Endodermal cell (in vitro differentiated cells): ENCODE data around the gene CACNA1E. TPM values are rescaled to one million over a fixed set of nuclear protein-coding genes. Genes with fewer than 3 reads are reported as not detected.

Source experiments
- DNase-seq: peaks from one replicate; pipeline ENCODE4 v3.0.0-alpha.2; 2017
- H3K27ac ChIP-seq: 2 replicates; pipeline ENCODE4 v1.5.1; 2013; ENCODE audit warnings: mild to moderate bottlenecking, low read depth, low read length, moderate library complexity
- H3K27me3 ChIP-seq: 2 replicates; pipeline ENCODE4 v1.6.1; 2013; ENCODE audit warnings: mild to moderate bottlenecking, low read length, moderate library complexity; ENCODE audit not compliant: insufficient read depth, control insufficient read depth, poor library complexity, severe bottlenecking
- H3K36me3 ChIP-seq: 2 replicates; pipeline ENCODE4 v1.7.0; 2013; ENCODE audit warnings: mild to moderate bottlenecking, low read length, moderate library complexity; ENCODE audit not compliant: control insufficient read depth, insufficient read depth
- H3K4me1 ChIP-seq: one replicate; pipeline ENCODE4 v1.7.0; 2013; ENCODE audit warnings: low read length; ENCODE audit not compliant: control insufficient read depth, insufficient read depth
- H3K4me3 ChIP-seq: 2 replicates; pipeline ENCODE4 v1.5.1; 2013; ENCODE audit warnings: mild to moderate bottlenecking, low read length, moderate library complexity
- H3K9ac ChIP-seq: 2 replicates; pipeline ENCODE4 v1.6.1; 2013; ENCODE audit warnings: mild to moderate bottlenecking, low read length, moderate library complexity; ENCODE audit not compliant: poor library complexity, severe bottlenecking; ENCODE audit errors: extremely low read depth
- H3K9me3 ChIP-seq: 2 replicates; pipeline ENCODE4 v1.6.1; 2013; ENCODE audit warnings: mild to moderate bottlenecking, low read length, moderate library complexity; ENCODE audit not compliant: control insufficient read depth
- H3K27ac Mint-ChIP-seq: 2 replicates; pipeline ENCODE4 v1.8.0; 2020; ENCODE audit warnings: mixed read lengths
- H3K27me3 Mint-ChIP-seq: 2 replicates; pipeline ENCODE4 v1.8.0; 2021; ENCODE audit warnings: mild to moderate bottlenecking, mixed read lengths; ENCODE audit not compliant: insufficient read depth
- H3K36me3 Mint-ChIP-seq: 2 replicates; pipeline ENCODE4 v1.8.0; 2020; ENCODE audit warnings: low read depth, mixed read lengths
- H3K4me1 Mint-ChIP-seq: 2 replicates; pipeline ENCODE4 v1.8.0; 2020; ENCODE audit warnings: mixed read lengths
- H3K4me3 Mint-ChIP-seq: 2 replicates; pipeline ENCODE4 v1.8.0; 2020; ENCODE audit warnings: mild to moderate bottlenecking, moderate library complexity, mixed read lengths
- H3K9me3 Mint-ChIP-seq: 2 replicates; pipeline ENCODE4 v1.8.0; 2020; ENCODE audit warnings: mild to moderate bottlenecking, mixed read lengths
- CTCF ChIP-seq: fragments of 200-600 bp; sonication (generic); conservative IDR thresholded peaks from 2 replicates; pipeline ENCODE4 v1.5.0; 2021; ENCODE audit warnings: antibody characterized with exemption, mild to moderate bottlenecking
- WGBS, 2 experiments: methylation state at CpG; one replicate each; pipeline versions ENCODE4 v1.1.5 to v1.1.7; 2013; ENCODE audit warnings: missing lambda C conversion rate in 2 of 2, mixed read lengths in 1 of 2; ENCODE audit not compliant: insufficient coverage in 1 of 2, insufficient read length in 1 of 2; 5-methylcytosine and 5-hydroxymethylcytosine counted together
- total RNA-seq, 2 donors: library from RNA; stranded (reverse); fragmentation: NEBNext Ultra II Directional in 1 of 2; extraction: Animal tissue kit (Norgen Biotek cat#: 25700) in 1 of 2; gene quantifications; 2 replicates in 1 of 2; 3 replicates in 1 of 2; pipeline ENCODE4 v1.2.1, GENCODE V29; 2021

CACNA1E gene
- total RNA-seq, 2 donors from 2014 or later, result 4.7 to 5.8 TPM

GRCh38 chr1:181501612-181502011 is 18.3 kb downstream of the CACNA1E start:
- WGBS, 2 experiments, result 83% methylated on average over 1 of the region's 1 CpG; no CpG with 5 or more reads in 1 of the 2 experiments
- Mint-ChIP-seq H3K4me1 (peaks cover 29% of the 10 kb centered on the region), H3K36me3 (no peaks in the 10 kb centered on the region), H3K9me3 (no peaks in the 10 kb centered on the region), H3K27ac (no peak overlapping the region), H3K4me3 (no peak overlapping the region), H3K27me3 (peaks cover 60% of the 10 kb centered on the region)
- no peak overlapping the region for H3K4me3 ChIP-seq
- DNase-seq, result no peak
- no peak for TF ChIP-seq CTCF
- H3K9ac ChIP-seq, result no peak overlapping the region
- peaks cover 12% of the 10 kb centered on the region for H3K36me3 ChIP-seq
- no peaks in the 10 kb centered on the region for H3K9me3 ChIP-seq
- H3K27ac ChIP-seq, result no peak overlapping the region
- peaks cover 10% of the 10 kb centered on the region for H3K4me1 ChIP-seq
- H3K27me3 ChIP-seq, result peaks cover 38% of the 10 kb centered on the region

GRCh38 chr1:181503171-181503810 is 20.0 kb downstream of the CACNA1E start:
- H3K27me3 Mint-ChIP-seq, result peaks cover 59% of the 10 kb centered on the region
- peaks cover 35% of the 10 kb centered on the region for H3K27me3 ChIP-seq
- H3K9me3 Mint-ChIP-seq, result no peaks in the 10 kb centered on the region
- TF ChIP-seq CTCF, result no peak
- H3K9ac ChIP-seq, result no peak overlapping the region
- 89 to 98% methylated on average over 5 to 6 of the region's 6 CpGs for WGBS, 2 experiments
- no peak overlapping the region for H3K27ac ChIP-seq
- no peaks in the 10 kb centered on the region for H3K36me3 Mint-ChIP-seq
- peaks cover 22% of the 10 kb centered on the region for H3K36me3 ChIP-seq
- DNase-seq, result no peak
- no peak overlapping the region for H3K4me3 ChIP-seq
- peaks cover 8% of the 10 kb centered on the region for H3K4me1 ChIP-seq
- no peaks in the 10 kb centered on the region for H3K9me3 ChIP-seq
- H3K27ac Mint-ChIP-seq, result no peak overlapping the region
- H3K4me1 Mint-ChIP-seq, result peaks cover 14% of the 10 kb centered on the region
- H3K4me3 Mint-ChIP-seq, result no peak overlapping the region

- no peak overlapping the region for H3K27ac Mint-ChIP-seq
- DNase-seq, result peak; percentile 85
- peaks cover 61% of the 10 kb centered on the region for H3K27me3 Mint-ChIP-seq
- no peaks in the 10 kb centered on the region for H3K9me3 Mint-ChIP-seq
- Histone ChIP-seq H3K9ac (no peak overlapping the region), H3K4me1 (peaks cover 8% of the 10 kb centered on the region), H3K27me3 (peaks cover 28% of the 10 kb centered on the region), H3K4me3 (no peak overlapping the region), H3K9me3 (no peaks in the 10 kb centered on the region), H3K36me3 (peaks cover 22% of the 10 kb centered on the region), H3K27ac (no peak overlapping the region)
- H3K4me1 Mint-ChIP-seq, result peaks cover 16% of the 10 kb centered on the region
- H3K36me3 Mint-ChIP-seq, result no peaks in the 10 kb centered on the region
- WGBS, 2 experiments, result 81 to 100% methylated on average over 2 to 4 of the region's 4 CpGs
- TF ChIP-seq CTCF, result peak; percentile 88
- no peak overlapping the region for H3K4me3 Mint-ChIP-seq
Measured at GRCh38 chr1:181504399-181504842, 21.1 kb downstream of the CACNA1E start.
